GM12878 (cell line): Measurements from ENCODE around the gene SPINK9. TPM values are rescaled to one million over a fixed set of nuclear protein-coding genes. Genes with fewer than 3 reads are reported as not detected.

Source experiments
- ATAC-seq: fragments of 200-7000 bp; cut with Tn5 transposase; 3 replicates; pipeline ENCODE4 v1.9.1; 2020; ENCODE audit warnings: mild to moderate bottlenecking, moderate library complexity
- Bru-seq: library from RNA; stranded (reverse); fragments of 400-500 nt; gene quantifications from one replicate; lab custom pipeline; 2021; lab: Mats Ljungman, UMichigan
- BruChase-seq, 2 experiments: library from RNA; stranded (reverse); fragments of 400-500 nt; gene quantifications; one replicate each; lab custom pipeline; 2021; lab: Mats Ljungman, UMichigan
- BruUV-seq: library from RNA; stranded (reverse); fragments of 400-500 nt; replicated peaks from 2 replicates; lab custom pipeline; 2021; lab: Mats Ljungman, UMichigan
- CTCF ChIA-PET: fragments of 300-600 bp; sonication (Branson Sonifier 250); formaldehyde crosslinking; extraction: SDS; loops from one replicate; lab custom pipeline; 2021; ENCODE audit warnings: inconsistent platforms; lab: Yijun Ruan, JAX
- POLR2A ChIA-PET: fragments of 350-600 bp; formaldehyde crosslinking; extraction: SDS; loops from one replicate; lab custom pipeline; 2021; ENCODE audit warnings: inconsistent platforms; lab: Charles Lee
- RAD21 ChIA-PET: fragments of 300-600 bp; sonication (Branson Sonifier 250); formaldehyde crosslinking; loops from one replicate; lab custom pipeline; 2023; ENCODE audit warnings: antibody characterized with exemption; ENCODE audit not compliant: unreplicated experiment; lab: Charles Lee
- SMC1A ChIA-PET: fragments of 300-600 bp; sonication (Branson Sonifier 250); formaldehyde crosslinking; loops from one replicate; lab custom pipeline; 2023; ENCODE audit not compliant: unreplicated experiment, uncharacterized antibody; lab: Charles Lee
- DNase-seq: peaks from one replicate; pipeline ENCODE4 v3.0.0-alpha.2; 2011; ENCODE audit warnings: low read depth, low spot score
- FAIRE-seq: peaks from 3 replicates; lab custom pipeline; 2011; peaks lifted over from hg19 to GRCh38; lab: Jason Lieb, UNC
- H2AFZ ChIP-seq: 2 replicates; pipeline ENCODE4 v1.6.0; 2011; ENCODE audit warnings: low read depth, low read length, control low read depth; ENCODE audit not compliant: control insufficient read depth
- H3K27ac ChIP-seq: 2 replicates; pipeline ENCODE4 v1.5.1; 2011; ENCODE audit warnings: control low read depth; ENCODE audit not compliant: control insufficient read depth, insufficient read depth
- H3K27me3 ChIP-seq, 2 experiments: replicated peaks in 1 of 2; 2 replicates each; pipeline versions ENCODE4 v1.6.0 to v1.6.1; 2011; ENCODE audit warnings: low read length in 1 of 2; ENCODE audit not compliant: control insufficient read depth in 2 of 2, insufficient read depth in 2 of 2
- H3K36me3 ChIP-seq, 2 experiments: 2 replicates each; pipeline ENCODE4 v1.5.1; 2011; ENCODE audit warnings: low read length in 1 of 2; ENCODE audit not compliant: control insufficient read depth in 2 of 2, insufficient read depth in 2 of 2
- H3K4me1 ChIP-seq: 2 replicates; pipeline ENCODE4 v1.6.1; 2011; ENCODE audit warnings: mild to moderate bottlenecking, low read length, moderate library complexity, mixed read lengths; ENCODE audit not compliant: control insufficient read depth, insufficient read depth
- H3K4me2 ChIP-seq: 2 replicates; pipeline ENCODE4 v1.6.0; 2011; ENCODE audit warnings: control low read depth; ENCODE audit not compliant: control insufficient read depth, insufficient read depth
- H3K4me3 ChIP-seq: fragments of 200-600 bp; sonication (generic); 2 replicates; pipeline ENCODE4 v1.5.1; 2016
- H3K79me2 ChIP-seq: 2 replicates; pipeline ENCODE4 v1.6.0; 2011; ENCODE audit warnings: low read length; ENCODE audit not compliant: control insufficient read depth, insufficient read depth
- H3K9ac ChIP-seq: 2 replicates; pipeline ENCODE4 v1.8.0; 2011; ENCODE audit warnings: low read length, control low read depth, mixed read lengths; ENCODE audit not compliant: control insufficient read depth, insufficient read depth
- H3K9me3 ChIP-seq: replicated peaks from 3 replicates; pipeline ENCODE4 v1.5.1; 2011; ENCODE audit warnings: mild to moderate bottlenecking, low read length; ENCODE audit not compliant: control insufficient read depth, insufficient read depth
- H4K20me1 ChIP-seq: 2 replicates; pipeline ENCODE4 v1.6.0; 2011; ENCODE audit not compliant: control insufficient read depth, insufficient read depth
- CBFB ChIP-seq: IDR thresholded peaks from 2 replicates; pipeline ENCODE4 v1.6.1; 2016; ENCODE audit warnings: antibody characterized with exemption, low read depth
- HCFC1 ChIP-seq: fragments of 150-350 bp; IDR thresholded peaks from 2 replicates; pipeline ENCODE4 v1.6.1; 2014; ENCODE audit warnings: low read length
- IKZF1 ChIP-seq: fragments of 450-650 bp; conservative IDR thresholded peaks from 2 replicates; pipeline ENCODE4 v1.6.1; 2017; ENCODE audit warnings: antibody characterized with exemption, mild to moderate bottlenecking
- MYC ChIP-seq: IDR thresholded peaks from 2 replicates; pipeline ENCODE4 v1.6.1; 2011; ENCODE audit warnings: mild to moderate bottlenecking, low read length, moderate library complexity, inconsistent platforms; ENCODE audit not compliant: insufficient read depth, insufficient replicate concordance, insufficient read length, severe bottlenecking
- NR2C2 ChIP-seq: IDR thresholded peaks from 2 replicates; pipeline ENCODE4 v1.6.1; 2011; ENCODE audit warnings: borderline replicate concordance, low read depth; ENCODE audit not compliant: control insufficient read depth, insufficient read length
- POLR2AphosphoS5 ChIP-seq: IDR thresholded peaks from 2 replicates; pipeline ENCODE4 v1.6.1; 2011; ENCODE audit warnings: mild to moderate bottlenecking, low read length, inconsistent platforms
- SIN3A ChIP-seq: IDR thresholded peaks from 2 replicates; pipeline ENCODE4 v1.6.1; 2012; ENCODE audit warnings: low read depth, low read length, improper control_type of control experiment
- STAT3 ChIP-seq: IDR thresholded peaks from 2 replicates; pipeline ENCODE4 v1.6.1; 2011; ENCODE audit warnings: low read depth, low read length, improper control_type of control experiment
- WGBS: methylation state at CpG from one replicate; pipeline ENCODE4 v1.1.6; 2016; ENCODE audit warnings: low lambda C conversion rate; ENCODE audit not compliant: insufficient replicate concordance, insufficient coverage; ENCODE audit errors: missing lambda C conversion rate; 5-methylcytosine and 5-hydroxymethylcytosine counted together
- in situ Hi-C: fragments of 300-500 bp; cut with MboI; formaldehyde crosslinking; loops from 9 replicates; pipeline ENCODE4 v1.14.3; 2018; ENCODE audit warnings: mixed read lengths
- intact Hi-C: fragments of 100-400 bp; cut with micrococcal nuclease; formaldehyde crosslinking; loops from one replicate; pipeline ENCODE4 v1.14.2; 2022; ENCODE audit not compliant: unreplicated experiment
- long read RNA-seq, 2 experiments: library from polyadenylated mRNA; unstranded; transcript quantifications; one replicate each; pipeline ENCODE4 v2.0.0, GENCODE V29; 2019 to 2020
- polyA minus RNA-seq, 3 experiments: library from RNA; depleted of rRNA, polyadenylated mRNA; stranded (reverse); fragments of >200 nt; gene quantifications; 2 replicates each; pipeline ENCODE4 v1.2.3, GENCODE V29; 2011
- polyA plus RNA-seq, 11 experiments: library from polyadenylated mRNA; depleted of rRNA in 4 of 11; unstranded in 6 of 11; stranded (reverse) in 5 of 11; fragments of >200 nt; fragmentation: Nextera tagmentation in 4 of 11; fragmentation: Illumina TruSeq in 1 of 11; extraction: Ambion mirVana in 4 of 11; extraction: Trizol in 1 of 11; gene quantifications; 1 replicate in 1 of 11; 2 replicates in 10 of 11; pipeline versions ENCODE4 v1.2.1 to v1.2.3, GENCODE V29; 2011 to 2016; ENCODE audit warnings: inconsistent platforms in 2 of 11, missing spikeins in 2 of 11, low read depth in 1 of 11
- total RNA-seq, 4 experiments: library from RNA; depleted of rRNA in 3 of 4; stranded (reverse); fragments of >200 nt in 3 of 4; fragmentation: Illumina TruSeq in 1 of 4; extraction: Trizol in 1 of 4; gene quantifications; 2 replicates each; pipeline versions ENCODE4 v1.2.1 to v1.2.3, GENCODE V29; 2013 to 2021
- TF ChIP-seq, protein P1 (sequence below): IDR thresholded peaks from 2 replicates; pipeline ENCODE4 v1.6.1; 2011; ENCODE audit warnings: mild to moderate bottlenecking, low read depth, low read length, moderate library complexity; ENCODE audit not compliant: insufficient replicate concordance

The SPINK9 gene
- total RNA-seq (2013; cell fraction: nucleolus; rRNA removed), result not detected in 2 replicates
- not detected in 2 replicates for total RNA-seq (2014; rRNA removed)
- total RNA-seq (2014; rRNA removed; fragmentation: Illumina TruSeq; extraction: Trizol), result not detected in 2 replicates
- not detected in 2 replicates for total RNA-seq (2021)
- polyA plus RNA-seq (2011; ENCODE audit: low read depth), result not detected
- not detected in 2 replicates for polyA plus RNA-seq (2011; rRNA removed)
- polyA plus RNA-seq (2011; cell fraction: cytosol; rRNA removed), result not detected in 2 replicates
- not detected in 2 replicates for polyA plus RNA-seq (2011; cell fraction: nucleus; rRNA removed)
- not detected in 2 replicates for polyA plus RNA-seq (2012)
- polyA plus RNA-seq (2014; fragmentation: Illumina TruSeq; extraction: Trizol), result not detected in 2 replicates
- polyA plus RNA-seq (2014; fragmentation: Nextera tagmentation; extraction: Ambion mirVana), result not detected
- polyA plus RNA-seq (2014; rRNA removed), result not detected in 2 replicates
- polyA plus RNA-seq (2016; fragmentation: Nextera tagmentation; extraction: Ambion mirVana), result not detected
- polyA minus RNA-seq (2011; rRNA and poly(A)+ RNA removed), result not detected in 2 replicates
- polyA minus RNA-seq (2011; cell fraction: cytosol; rRNA and poly(A)+ RNA removed), result not detected in 2 replicates
- not detected in 2 replicates for polyA minus RNA-seq (2011; cell fraction: nucleus; rRNA and poly(A)+ RNA removed)
- percentile 8 among the genes with signal in this experiment for Bru-seq, nascent RNA
- BruChase-seq, experiment 1, labeled RNA remaining after a 6-hour chase, result not detected
- not detected for BruChase-seq, experiment 2, labeled RNA remaining after a 2-hour chase
- long read RNA-seq, experiment 1, result 0 reads
- long read RNA-seq, experiment 2, result 0 reads

GRCh38 chr5:148335259-148335658, at the start of gene SPINK9:
TSS of gene SPINK9 (plus strand) at chr5:148335559. CDS start at chr5:148335614, 55 bp downstream.
- H2AFZ ChIP-seq, result no peak within 1 kb of the TSS
- H3K27me3 ChIP-seq, result no peaks in the 10 kb centered on the region
- TF ChIP-seq POLR2AphosphoS5, result no peak
- no peak for TF ChIP-seq IKZF1
- no peak for TF ChIP-seq STAT3
- no peak for TF ChIP-seq MYC
- TF ChIP-seq, protein P1, sequence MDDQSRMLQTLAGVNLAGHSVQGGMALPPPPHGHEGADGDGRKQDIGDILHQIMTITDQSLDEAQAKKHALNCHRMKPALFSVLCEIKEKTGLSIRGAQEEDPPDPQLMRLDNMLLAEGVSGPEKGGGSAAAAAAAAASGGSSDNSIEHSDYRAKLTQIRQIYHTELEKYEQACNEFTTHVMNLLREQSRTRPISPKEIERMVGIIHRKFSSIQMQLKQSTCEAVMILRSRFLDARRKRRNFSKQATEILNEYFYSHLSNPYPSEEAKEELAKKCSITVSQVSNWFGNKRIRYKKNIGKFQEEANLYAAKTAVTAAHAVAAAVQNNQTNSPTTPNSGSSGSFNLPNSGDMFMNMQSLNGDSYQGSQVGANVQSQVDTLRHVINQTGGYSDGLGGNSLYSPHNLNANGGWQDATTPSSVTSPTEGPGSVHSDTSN, result no peak
- TF ChIP-seq HCFC1, result no peak
- no peak for TF ChIP-seq NR2C2
- no peak for TF ChIP-seq CBFB
- TF ChIP-seq SIN3A, result no peak
- TF ChIP-seq, all 136 proteins: peak for 0
- Histone ChIP-seq H3K4me3 (no peak within 1 kb of the TSS), H4K20me1 (no peaks in the 10 kb centered on the region), H3K9ac (no peak within 1 kb of the TSS), H3K9me3 (no peaks in the 10 kb centered on the region), H3K4me1 (no peaks in the 10 kb centered on the region), H3K36me3 (no peaks in the 10 kb centered on the region), H3K4me2 (no peak within 1 kb of the TSS), H3K79me2 (no peaks in the 10 kb centered on the region), H3K27ac (no peak within 1 kb of the TSS)
- ChIA-PET POLR2A (no interaction called here), RAD21 (no interaction called here), CTCF (no interaction called here), SMC1A (no interaction called here)
- in situ Hi-C loops, result no loop called here
- no peak for DNase-seq
- 27% methylated on average over 3 of the region's 3 CpGs for WGBS
- no TSS peak for BruUV-seq
- intact Hi-C loops, result no loop called here
- FAIRE-seq, result no peak
- no peak for ATAC-seq
